ENCODE results near the gene LRP1B. TPM values are rescaled to one million over a fixed set of nuclear protein-coding genes. Genes with fewer than 3 reads are reported as not detected.

LRP1B gene
- total and polyA plus RNA-seq, 4 donors, result 0.01 to 0.84 (median 0.17) TPM

- Histone ChIP-seq H3K4me3 (ENCODE audit: low read depth in 1 of 3, low read length in 3 of 3) (no peak overlapping the region), H3K4me1 (ENCODE audit: control insufficient read depth in 4 of 4, insufficient read depth in 4 of 4, low read length in 3 of 4) (no peaks in the 10 kb centered on the region), H3K9me3 (ENCODE audit: control insufficient read depth in 4 of 4, low read length in 3 of 4) (no peaks in the 10 kb centered on the region), H3K36me3 (ENCODE audit: control insufficient read depth in 4 of 4, insufficient read depth in 3 of 4, low read depth in 1 of 4, low read length in 3 of 4) (no peaks in the 10 kb centered on the region), H3K9ac (ENCODE audit: low read depth in 1 of 2, low read length in 2 of 2) (no peak overlapping the region), H3K27ac (ENCODE audit: low read depth in 1 of 2, low read length in 2 of 2) (no peak overlapping the region), H3K27me3 (ENCODE audit: control insufficient read depth in 4 of 4, insufficient read depth in 4 of 4, low read length in 3 of 4) (no peaks in the 10 kb centered on the region)
- no peak for DNase-seq (ENCODE audit: low spot score)
- TF ChIP-seq JUND (IDR thresholded peaks at IDR 0.05) (no peak), RXRA (IDR thresholded peaks at IDR 0.05) (no peak)
Measured at GRCh38 chr2:140775411-140775810, 1355.4 kb downstream of the LRP1B start.

- Histone ChIP-seq H3K27me3 (ENCODE audit: control insufficient read depth in 4 of 4, insufficient read depth in 4 of 4, low read length in 3 of 4) (no peaks in the 10 kb centered on the region), H3K4me3 (ENCODE audit: low read depth in 1 of 3, low read length in 3 of 3) (no peak overlapping the region)
Measured at GRCh38 chr2:140770645-140771044, 1360.2 kb downstream of the LRP1B start.

GRCh38 chr2:140761807-140762206 lies 1369.0 kb downstream of the LRP1B start:
- H3K36me3 ChIP-seq (ENCODE audit: control insufficient read depth in 4 of 4, insufficient read depth in 3 of 4, low read depth in 1 of 4, low read length in 3 of 4), result no peaks in the 10 kb centered on the region
- no peaks in the 10 kb centered on the region for H3K27me3 ChIP-seq (ENCODE audit: control insufficient read depth in 4 of 4, insufficient read depth in 4 of 4, low read length in 3 of 4)
- no peak overlapping the region for H3K9ac ChIP-seq (ENCODE audit: low read depth in 1 of 2, low read length in 2 of 2)
- H3K9me3 ChIP-seq (ENCODE audit: control insufficient read depth in 4 of 4, low read length in 3 of 4), result peaks cover 0 to 2% (median 0%) of the 10 kb centered on the region in 4 donors
- no peak for DNase-seq (ENCODE audit: low spot score)
- no peak overlapping the region for H3K27ac ChIP-seq (ENCODE audit: low read depth in 1 of 2, low read length in 2 of 2)
- H3K4me1 ChIP-seq (ENCODE audit: control insufficient read depth in 4 of 4, insufficient read depth in 4 of 4, low read length in 3 of 4), result no peaks in the 10 kb centered on the region
- WGBS, result 57% methylated on average over 2 of the region's 2 CpGs
- H3K4me3 ChIP-seq (ENCODE audit: low read depth in 1 of 3, low read length in 3 of 3), result no peak overlapping the region
- TF ChIP-seq FOXA1 (IDR thresholded peaks at IDR 0.05), result no peak
- TF ChIP-seq REST (IDR thresholded peaks at IDR 0.05), result no peak
- no peak for TF ChIP-seq TAF1 (conservative IDR thresholded peaks at IDR 0.05)
- no peak for TF ChIP-seq HNF4A (conservative IDR thresholded peaks at IDR 0.05)
- no peak for TF ChIP-seq SP1 (IDR thresholded peaks at IDR 0.05)
- TF ChIP-seq HNF4G (IDR thresholded peaks at IDR 0.05), result no peak
- TF ChIP-seq ATF3 (IDR thresholded peaks at IDR 0.05), result no peak

More at GRCh38 chr2:140770645-140771044, 1360.2 kb downstream of the LRP1B start:
- Histone ChIP-seq H3K9ac (ENCODE audit: low read depth in 1 of 2, low read length in 2 of 2) (no peak overlapping the region), H3K36me3 (ENCODE audit: control insufficient read depth in 4 of 4, insufficient read depth in 3 of 4, low read depth in 1 of 4, low read length in 3 of 4) (no peaks in the 10 kb centered on the region), H3K9me3 (ENCODE audit: control insufficient read depth in 4 of 4, low read length in 3 of 4) (no peaks in the 10 kb centered on the region), H3K27ac (ENCODE audit: low read depth in 1 of 2, low read length in 2 of 2) (no peak overlapping the region), H3K4me1 (ENCODE audit: control insufficient read depth in 4 of 4, insufficient read depth in 4 of 4, low read length in 3 of 4) (no peaks in the 10 kb centered on the region)
- TF ChIP-seq TAF1 (conservative IDR thresholded peaks at IDR 0.05) (no peak), REST (IDR thresholded peaks at IDR 0.05) (no peak), GABPA (IDR thresholded peaks at IDR 0.05 in 1 of 2, conservative IDR thresholded peaks at IDR 0.05 in 1 of 2) (no peak), JUND (IDR thresholded peaks at IDR 0.05) (no peak), YY1 (IDR thresholded peaks at IDR 0.05) (no peak), ATF3 (IDR thresholded peaks at IDR 0.05) (no peak), EGR1 (IDR thresholded peaks at IDR 0.05; ENCODE audit: low read depth in 2 of 2) (no peak), FOXA1 (IDR thresholded peaks at IDR 0.05) (no peak), NR2F2 (IDR thresholded peaks at IDR 0.05) (no peak), FOXA2 (IDR thresholded peaks at IDR 0.05) (no peak), RAD21 (IDR thresholded peaks at IDR 0.05) (no peak), HNF4A (conservative IDR thresholded peaks at IDR 0.05) (no peak), SP1 (IDR thresholded peaks at IDR 0.05) (no peak), MAX (IDR thresholded peaks at IDR 0.05) (no peak)
- WGBS, result 57% methylated on average over 1 of the region's 1 CpG
- DNase-seq (ENCODE audit: low spot score), result no peak
